Heart right ventricle (tissue), 16 donors: ENCODE data around the gene KDM1A. TPM values are rescaled to one million over a fixed set of nuclear protein-coding genes. Genes with fewer than 3 reads are reported as not detected.

Experiments
- ATAC-seq, 8 donors: fragments of 200-7000 bp; cut with Tn5 transposase; one replicate each; pipeline ENCODE4 v1.9.1; 2020; ENCODE audit warnings: mild to moderate bottlenecking in 8 of 8, moderate library complexity in 8 of 8, moderate number of reproducible peaks in 1 of 8
- DNase-seq, 2 donors: peaks; one replicate each; pipeline ENCODE4 v3.0.0-alpha.2; 2020
- H3K27ac ChIP-seq, 10 donors: fragments of 200-600 bp; sonication (generic) in 2 of 10; one replicate each; pipeline versions ENCODE4 v1.5.0 to v1.8.0; 2020 to 2022; ENCODE audit warnings: mild to moderate bottlenecking in 3 of 10
- H3K27me3 ChIP-seq, 7 donors: fragments of 200-600 bp; one replicate each; pipeline ENCODE4 v1.8.0; 2021 to 2022; ENCODE audit warnings: mild to moderate bottlenecking in 2 of 7
- H3K36me3 ChIP-seq, 9 donors: fragments of 200-600 bp; sonication (generic) in 1 of 9; one replicate each; pipeline versions ENCODE4 v1.5.0 to v1.8.0; 2020 to 2022; ENCODE audit warnings: mild to moderate bottlenecking in 2 of 9
- H3K4me1 ChIP-seq, 9 donors: fragments of 200-600 bp; sonication (generic) in 1 of 9; one replicate each; pipeline versions ENCODE4 v1.5.0 to v1.8.0; 2020 to 2022; ENCODE audit warnings: mild to moderate bottlenecking in 4 of 9
- H3K4me3 ChIP-seq, 10 donors: fragments of 200-600 bp; sonication (generic) in 2 of 10; one replicate each; pipeline versions ENCODE4 v1.5.0 to v1.8.0; 2020 to 2022; ENCODE audit warnings: mild to moderate bottlenecking in 7 of 10, moderate library complexity in 2 of 10
- H3K9me3 ChIP-seq, 11 donors: fragments of 200-600 bp in 10 of 11; sonication (generic) in 2 of 11; one replicate each; pipeline versions ENCODE4 v1.5.0 to v1.8.0; 2013 to 2022; ENCODE audit warnings: mild to moderate bottlenecking in 2 of 11, control low read depth in 1 of 11, moderate library complexity in 1 of 11
- WGBS, 2 donors: extraction: QIAGEN DNeasy Blood & Tissue Kit; methylation state at CpG; one replicate each; pipeline ENCODE4 v1.1.7; 2013; ENCODE audit warnings: inconsistent platforms in 1 of 2; 5-methylcytosine and 5-hydroxymethylcytosine counted together
- intact Hi-C, 10 donors: fragments of 100-400 bp; cut with DNase I; formaldehyde crosslinking; loops; one replicate each; pipeline versions ENCODE4 v1.11.1 to v1.14.2; 2022
- microRNA-seq, 2 donors: library from miRNA; unstranded; fragments of <30 nt; microRNA quantifications; one replicate each; pipeline ENCODE4 v1.2.0, GENCODE V29; 2021
- polyA plus RNA-seq, 2 donors: library from polyadenylated mRNA; stranded (reverse); fragments of 200-250 nt; gene quantifications; one replicate each; pipeline ENCODE4 v1.2.3, GENCODE V29; 2013
- total RNA-seq, 10 donors: library from RNA; stranded (reverse); fragmentation: NEBNext Ultra II Directional in 3 of 10; extraction: Animal tissue kit (Norgen Biotek cat#: 25700) in 3 of 10; gene quantifications; one replicate each; pipeline versions ENCODE4 v1.2.1 to v1.2.4, GENCODE V29; 2021 to 2023
- TF ChIP-seq, protein P1 (sequence below), 9 donors: fragments of 200-600 bp; sonication (generic) in 2 of 9; IDR thresholded peaks; one replicate each; pipeline versions ENCODE4 v1.5.0 to v1.8.0; 2021 to 2022; ENCODE audit warnings: antibody characterized with exemption in 9 of 9, mild to moderate bottlenecking in 5 of 9, moderate library complexity in 1 of 9
- donor health status: Arrhythmogenic right ventricular cardiomyopathy.
- donor health status: ischemic (EF 13 %, LVEDD 7.1; RV severe dilation, severe dysfunction).
- donor health status: healthy with polysubstance abuse.
- donor health status: DM: no; HTN: yes; CAD: no.
- donor health status: DM: no; HTN: no; CAD: no.
- donor health status: ischemic (EF 25% LVEDD 6.9; RV normal size, moderate dysfunction).
- donor health status: ischemic (EF 25% LVEDD 5.7; RV mildly dilated, moderate dysfunction).
- donor health status: healthy.
- donor health status: DM: yes; HTN: yes; CAD: no.
- donor health status: Ischemic cardiomyopathy.
- donor health status: ischemic (EF 35%, LVEDD 5.7; RV mildly dilated, moderate dysfunction).
- donor health status: nonischemic (EF 11% LVEDD 7.7; RV severe dilation, severe dysfunction).
- donor health status: DM: yes; HTN: yes; CAD: no.
- donor health status: PGD.
- donor health status: ischemic (EF 29% LVEDD 5.4; RV normal size, mild dysfunction).
- donor health status: nonischemic (EF 23%, LVEDD 6.1; RV moderate dilation, normal function).

KDM1A gene
- total and polyA plus RNA-seq, 12 donors, result 12.4 to 35.0 (median 27.3) TPM

GRCh38 chr1:23132033-23132432 is 112.8 kb downstream of the KDM1A start:
- Histone ChIP-seq H3K4me1 (peaks cover 0 to 39% (median 10%) of the 10 kb centered on the region in 9 donors), H3K27me3 (no peaks in the 10 kb centered on the region), H3K27ac (no peak overlapping the region), H3K4me3 (no peak overlapping the region), H3K9me3 (no peaks in the 10 kb centered on the region), H3K36me3 (peaks cover 0 to 8% (median 0%) of the 10 kb centered on the region in 9 donors)
- TF ChIP-seq, protein P1, sequence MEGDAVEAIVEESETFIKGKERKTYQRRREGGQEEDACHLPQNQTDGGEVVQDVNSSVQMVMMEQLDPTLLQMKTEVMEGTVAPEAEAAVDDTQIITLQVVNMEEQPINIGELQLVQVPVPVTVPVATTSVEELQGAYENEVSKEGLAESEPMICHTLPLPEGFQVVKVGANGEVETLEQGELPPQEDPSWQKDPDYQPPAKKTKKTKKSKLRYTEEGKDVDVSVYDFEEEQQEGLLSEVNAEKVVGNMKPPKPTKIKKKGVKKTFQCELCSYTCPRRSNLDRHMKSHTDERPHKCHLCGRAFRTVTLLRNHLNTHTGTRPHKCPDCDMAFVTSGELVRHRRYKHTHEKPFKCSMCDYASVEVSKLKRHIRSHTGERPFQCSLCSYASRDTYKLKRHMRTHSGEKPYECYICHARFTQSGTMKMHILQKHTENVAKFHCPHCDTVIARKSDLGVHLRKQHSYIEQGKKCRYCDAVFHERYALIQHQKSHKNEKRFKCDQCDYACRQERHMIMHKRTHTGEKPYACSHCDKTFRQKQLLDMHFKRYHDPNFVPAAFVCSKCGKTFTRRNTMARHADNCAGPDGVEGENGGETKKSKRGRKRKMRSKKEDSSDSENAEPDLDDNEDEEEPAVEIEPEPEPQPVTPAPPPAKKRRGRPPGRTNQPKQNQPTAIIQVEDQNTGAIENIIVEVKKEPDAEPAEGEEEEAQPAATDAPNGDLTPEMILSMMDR (IDR thresholded peaks at IDR 0.05), result no peak
- 50 to 70% methylated on average over 1 of the region's 1 CpG for WGBS, 2 donors
- intact Hi-C loops, result no loop called here
- ATAC-seq, result no peak
- no peak for DNase-seq

Small RNA genes within 50 kb of the gene (microRNA-seq; reads per million reads assigned to microRNA genes)
- gene MIR3115 (0 to 0.51 reads per million in 2 donors), gene MIR4419A (0 reads per million in 2 donors)

Other genes with a start within 250 kb of the KDM1A start
- not detected for gene LACTBL1, start 46.6 kb upstream of the KDM1A start, total RNA-seq
- gene LACTBL1, start 46.6 kb upstream of the KDM1A start, polyA plus RNA-seq, result not detected
- gene TEX46, start 3.6 kb upstream of the KDM1A start, total RNA-seq, result not detected
- not detected for gene TEX46, start 3.6 kb upstream of the KDM1A start, polyA plus RNA-seq
- gene LUZP1, start 149.4 kb downstream of the KDM1A start, total RNA-seq, result 10 to 100 TPM; 26.3 to 40.1 (median 32.2) TPM
- 1 to 10 TPM; 6.4 to 7.7 TPM for gene LUZP1, start 149.4 kb downstream of the KDM1A start, polyA plus RNA-seq
- gene HTR1D, start 198.0 kb downstream of the KDM1A start, total RNA-seq, result not detected
- under 1 TPM; 0.01 to 0.07 TPM for gene HTR1D, start 198.0 kb downstream of the KDM1A start, polyA plus RNA-seq